HepG2 (cell line): ENCODE data around the gene CPA5. TPM values are rescaled to one million over a fixed set of nuclear protein-coding genes. Genes with fewer than 3 reads are reported as not detected.

ENCODE experiments used
- ATAC-seq: fragments of 200-7000 bp; cut with Tn5 transposase; 3 replicates; pipeline ENCODE4 v1.9.1; 2020; ENCODE audit warnings: mild to moderate bottlenecking, moderate library complexity
- BruUV-seq: library from RNA; stranded (reverse); fragments of 400-500 nt; replicated peaks from 2 replicates; lab custom pipeline; 2021; lab: Mats Ljungman, UMichigan
- CTCF ChIA-PET: fragments of 300-600 bp; formaldehyde crosslinking; extraction: SDS; loops from one replicate; lab custom pipeline; 2021; ENCODE audit warnings: low total read pairs, inconsistent platforms, low intra/inter-chr PET ratio; lab: Yijun Ruan, JAX
- POLR2A ChIA-PET: fragments of 350-600 bp; sonication (Branson Sonifier 250); formaldehyde crosslinking; loops from one replicate; lab custom pipeline; 2020; ENCODE audit warnings: antibody characterized with exemption, inconsistent platforms; lab: Yijun Ruan, JAX
- DNase-seq: peaks from one replicate; pipeline ENCODE4 v3.0.0-alpha.2; 2015; ENCODE audit warnings: low spot score
- FAIRE-seq: peaks from 3 replicates; lab custom pipeline; 2011; peaks lifted over from hg19 to GRCh38; lab: Jason Lieb, UNC
- H2AFZ ChIP-seq: one replicate; pipeline ENCODE4 v1.6.1; 2011; ENCODE audit warnings: low read length, inconsistent platforms
- H3K27ac ChIP-seq: fragments of 300-600 bp; 3 replicates; pipeline ENCODE4 v1.8.0; 2011; ENCODE audit warnings: mixed run types, mild to moderate bottlenecking, mixed read lengths, low read length, inconsistent platforms; ENCODE audit not compliant: insufficient read depth; ENCODE audit errors: extremely low read length
- H3K27me3 ChIP-seq, 2 experiments: fragments of 200-600 bp in 1 of 2; 2 replicates in 1 of 2; 3 replicates in 1 of 2; pipeline versions ENCODE4 v1.6.0 to v1.8.0; 2011; ENCODE audit warnings: low read length in 2 of 2, mild to moderate bottlenecking in 2 of 2, moderate library complexity in 2 of 2, inconsistent platforms in 1 of 2; ENCODE audit not compliant: insufficient read depth in 2 of 2, control insufficient read depth in 1 of 2
- H3K36me3 ChIP-seq, 2 experiments: fragments of 200-600 bp in 1 of 2; replicated peaks in 1 of 2; 2 replicates in 1 of 2; 3 replicates in 1 of 2; pipeline versions ENCODE4 v1.5.1 to v1.8.0; 2011; ENCODE audit warnings: low read length in 2 of 2, inconsistent platforms in 1 of 2; ENCODE audit not compliant: insufficient read depth in 2 of 2, control insufficient read depth in 1 of 2
- H3K4me1 ChIP-seq: 2 replicates; pipeline ENCODE4 v1.5.1; 2012; ENCODE audit warnings: low read length, inconsistent platforms; ENCODE audit not compliant: insufficient read depth
- H3K4me2 ChIP-seq: 2 replicates; pipeline ENCODE4 v1.6.0; 2011; ENCODE audit warnings: low read depth, low read length, inconsistent platforms
- H3K4me3 ChIP-seq, 3 experiments: fragments of 200-600 bp in 1 of 3; sonication (generic), shearing (Covaris generic) in 1 of 3; replicated peaks in 1 of 3; 2 replicates each; pipeline ENCODE4 v1.5.1; 2011 to 2016; ENCODE audit warnings: low read length in 3 of 3, inconsistent platforms in 2 of 3, low read depth in 2 of 3, mild to moderate bottlenecking in 2 of 3, control low read depth in 1 of 3, mixed read lengths in 1 of 3; ENCODE audit not compliant: insufficient read depth in 1 of 3
- H3K79me2 ChIP-seq: one replicate; pipeline ENCODE4 v1.6.1; 2011; ENCODE audit warnings: low read length, inconsistent platforms; ENCODE audit not compliant: insufficient read depth
- H3K9ac ChIP-seq: 2 replicates; pipeline ENCODE4 v1.6.0; 2011; ENCODE audit warnings: mild to moderate bottlenecking, low read depth, low read length, inconsistent platforms; ENCODE audit not compliant: insufficient read depth
- H3K9me3 ChIP-seq: 2 replicates; pipeline ENCODE4 v1.5.1; 2012; ENCODE audit warnings: mild to moderate bottlenecking, low read length
- H4K20me1 ChIP-seq: 2 replicates; pipeline ENCODE4 v1.6.0; 2011; ENCODE audit warnings: inconsistent platforms, mild to moderate bottlenecking, low read length, moderate library complexity; ENCODE audit not compliant: insufficient read depth
- BCLAF1 ChIP-seq: fragments of 450-650 bp; IDR thresholded peaks from 2 replicates; pipeline ENCODE4 v1.6.1; 2017; ENCODE audit warnings: mild to moderate bottlenecking
- CEBPZ ChIP-seq: IDR thresholded peaks from 2 replicates; pipeline ENCODE4 v1.6.1; 2012; ENCODE audit warnings: low read length, improper control_type of control experiment
- FOXK1 ChIP-seq: sonication (generic); formaldehyde crosslinking; IDR thresholded peaks from 2 replicates; pipeline ENCODE4 v1.4.0; 2020; ENCODE audit warnings: low read depth, missing genetic modification reagents, borderline replicate concordance
- KDM6A ChIP-seq: IDR thresholded peaks from 2 replicates; pipeline ENCODE4 v1.6.1; 2016; ENCODE audit warnings: low read depth
- ZNF138 ChIP-seq: sonication (generic); formaldehyde crosslinking; IDR thresholded peaks from 2 replicates; pipeline ENCODE4 v1.5.0; 2020; ENCODE audit warnings: mild to moderate bottlenecking, low read depth, missing genetic modification reagents
- ZNF292 ChIP-seq: sonication (generic); formaldehyde crosslinking; IDR thresholded peaks from 2 replicates; pipeline ENCODE4 v1.8.1; 2022; ENCODE audit warnings: mild to moderate bottlenecking, low read depth, missing genetic modification reagents, borderline replicate concordance
- ZNF383 ChIP-seq: sonication (generic); formaldehyde crosslinking; IDR thresholded peaks from 2 replicates; pipeline ENCODE4 v1.4.0; 2020; ENCODE audit warnings: missing genetic modification reagents, mild to moderate bottlenecking, borderline replicate concordance
- ZSCAN21 ChIP-seq: sonication (generic); formaldehyde crosslinking; IDR thresholded peaks from 2 replicates; pipeline ENCODE4 v1.8.0; 2022; ENCODE audit warnings: mild to moderate bottlenecking, missing genetic modification reagents, moderate library complexity, borderline replicate concordance
- WGBS: methylation state at CpG from one replicate; pipeline ENCODE4 v1.1.6; 2017; ENCODE audit warnings: low lambda C conversion rate; 5-methylcytosine and 5-hydroxymethylcytosine counted together
- in situ Hi-C: cut with HindIII; loops from 2 replicates; pipeline ENCODE4 v1.10.0; 2017; ENCODE audit warnings: low pct_unique_long_range_greater_than_20kb; ENCODE audit not compliant: extremely low pct_ligation_motif_present
- intact Hi-C: fragments of 100-400 bp; cut with micrococcal nuclease; formaldehyde crosslinking; loops from one replicate; pipeline ENCODE4 v1.10.0; 2022; ENCODE audit not compliant: unreplicated experiment
- polyA plus RNA-seq, 8 experiments: library from polyadenylated mRNA; depleted of rRNA in 3 of 8; stranded (reverse) in 7 of 8; unstranded in 1 of 8; fragments of >200 nt; fragmentation: Illumina TruSeq in 4 of 8; extraction: Trizol in 4 of 8; gene quantifications; 2 replicates each; pipeline versions ENCODE4 v1.2.1 to v1.2.3, GENCODE V29; 2011 to 2016; ENCODE audit warnings: low read depth in 4 of 8, missing spikeins in 1 of 8, mixed read lengths in 1 of 8; ENCODE audit not compliant: insufficient read depth in 1 of 8
- total RNA-seq, 5 experiments: library from RNA; depleted of rRNA; stranded (reverse); fragments of >200 nt; fragmentation: Illumina TruSeq; extraction: Trizol; gene quantifications; 2 replicates each; pipeline ENCODE4 v1.2.3, GENCODE V29; 2016; ENCODE audit warnings: low read depth in 1 of 5

CPA5 gene
- total and polyA plus RNA-seq, 2 of the 13 experiments (the other 11 are each of a cell fraction or from before 2014, with no cell fraction given) = 0.48 TPM; not detected in 1

GRCh38 chr7:130309986-130310385, 34.6 kb upstream of the CPA5 start:
- Histone ChIP-seq H3K4me1 (no peaks in the 10 kb centered on the region), H3K79me2 (no peaks in the 10 kb centered on the region), H3K27me3 (peaks cover 1 to 20% of the 10 kb centered on the region in 2 experiments), H3K9ac (no peak overlapping the region), H3K9me3 (no peaks in the 10 kb centered on the region), H2AFZ (no peak overlapping the region), H3K27ac (no peak overlapping the region), H3K4me3 (no peak overlapping the region), H4K20me1 (no peaks in the 10 kb centered on the region), H3K4me2 (no peak overlapping the region), H3K36me3 (no peaks in the 10 kb centered on the region)
- no TSS peak for BruUV-seq
- POLR2A ChIA-PET = no interaction called here
- DNase-seq = no peak
- no peak for TF ChIP-seq ZNF383 (CRISPR knock-in tag)
- no peak for TF ChIP-seq KDM6A (CRISPR knock-in tag)
- TF ChIP-seq ZSCAN21 = no peak
- TF ChIP-seq BCLAF1 = no peak
- TF ChIP-seq ZNF138 (CRISPR knock-in tag) = no peak
- TF ChIP-seq FOXK1 (CRISPR knock-in tag) = no peak
- TF ChIP-seq ZNF292 (CRISPR knock-in tag) = no peak
- TF ChIP-seq CEBPZ = no peak
- intact Hi-C loops (no loop called here), in situ Hi-C loops (no loop called here)
- WGBS = 22% methylated on average over 6 of the region's 6 CpGs
- FAIRE-seq = no peak
- no peak for ATAC-seq
- CTCF ChIA-PET = no interaction called here
